HCT116 (cell line): ENCODE measurements around the gene PDE1C. TPM values are rescaled to one million over a fixed set of nuclear protein-coding genes. Genes with fewer than 3 reads are reported as not detected.

Experiments
- ATAC-seq: fragments of 200-7000 bp; cut with Tn5 transposase; 2 replicates; pipeline ENCODE4 v1.9.1; 2020; ENCODE audit warnings: mild to moderate bottlenecking, moderate library complexity
- BruUV-seq: library from RNA; stranded (reverse); fragments of 400-500 nt; replicated peaks from 2 replicates; lab custom pipeline; 2021; lab: Mats Ljungman, UMichigan
- CTCF ChIA-PET: fragments of 300-600 bp; sonication (Branson Sonifier 250); formaldehyde crosslinking; loops from one replicate; lab custom pipeline; 2021; ENCODE audit warnings: antibody characterized with exemption; lab: Charles Lee
- POLR2A ChIA-PET: fragments of 300-600, 350-600 bp; sonication (Branson Sonifier 250); formaldehyde crosslinking; loops from one replicate; lab custom pipeline; 2021; ENCODE audit warnings: antibody characterized with exemption; lab: Charles Lee
- RAD21 ChIA-PET, 2 experiments: fragments of 300-600 bp; sonication (Branson Sonifier 250); formaldehyde crosslinking; loops; one replicate each; lab custom pipeline; 2023; ENCODE audit warnings: low total read pairs in 2 of 2; ENCODE audit not compliant: uncharacterized antibody in 2 of 2, unreplicated experiment in 2 of 2, low non-redundant PET in 1 of 2; lab: Charles Lee
- DNase-seq: peaks from one replicate; pipeline ENCODE4 v3.0.0-alpha.2; 2010; ENCODE audit warnings: low read depth, low spot score
- H2AFZ ChIP-seq: fragments of 200-600 bp; shearing (Covaris generic), sonication (generic); 2 replicates; pipeline ENCODE4 v1.6.1; 2017; ENCODE audit warnings: low read depth, mixed run types, mixed read lengths, antibody characterized with exemption, low read length; ENCODE audit not compliant: poor library complexity, severe bottlenecking
- H3K27ac ChIP-seq: 2 replicates; pipeline ENCODE4 v1.5.1; 2012; ENCODE audit warnings: low read depth, low read length
- H3K27me3 ChIP-seq: fragments of 200-600 bp; sonication (generic); 2 replicates; pipeline ENCODE4 v1.6.1; 2016; ENCODE audit warnings: mixed run types, low read length, mixed read lengths; ENCODE audit not compliant: insufficient read depth
- H3K36me3 ChIP-seq, 2 experiments: fragments of 200-500 bp in 1 of 2; fragments of 200-600 bp in 1 of 2; sonication (Bioruptor generic) in 1 of 2; sonication (generic) in 1 of 2; 2 replicates each; pipeline versions ENCODE4 v1.5.1 to v1.6.1; 2014 to 2016; ENCODE audit warnings: low read length in 2 of 2, inconsistent platforms in 1 of 2, mixed read lengths in 1 of 2, mixed run types in 1 of 2; ENCODE audit not compliant: insufficient read depth in 2 of 2, control insufficient read depth in 1 of 2
- H3K4me1 ChIP-seq, 2 experiments: fragments of 200-600 bp in 1 of 2; sonication (generic) in 1 of 2; 2 replicates each; pipeline versions ENCODE4 v1.5.1 to v1.6.1; 2012 to 2017; ENCODE audit warnings: low read length in 2 of 2, inconsistent platforms in 1 of 2, mild to moderate bottlenecking in 1 of 2, mixed read lengths in 1 of 2, mixed run types in 1 of 2, moderate library complexity in 1 of 2; ENCODE audit not compliant: insufficient read depth in 2 of 2, control insufficient read depth in 1 of 2
- H3K4me2 ChIP-seq: fragments of 200-600 bp; sonication (generic); 2 replicates; pipeline ENCODE4 v1.6.1; 2017; ENCODE audit warnings: mixed run types, low read length, mixed read lengths
- H3K4me3 ChIP-seq, 2 experiments: fragments of 200-600 bp in 1 of 2; sonication (generic) in 1 of 2; replicated peaks in 1 of 2; 2 replicates each; pipeline ENCODE4 v1.5.1; 2011 to 2016; ENCODE audit warnings: low read length in 2 of 2, control low read depth in 1 of 2, low read depth in 1 of 2, mild to moderate bottlenecking in 1 of 2, mixed read lengths in 1 of 2, mixed run types in 1 of 2
- H3K79me2 ChIP-seq: fragments of 200-600 bp; sonication (generic); 2 replicates; pipeline ENCODE4 v1.6.1; 2017; ENCODE audit warnings: mild to moderate bottlenecking, mixed run types, low read length, moderate library complexity, mixed read lengths; ENCODE audit not compliant: insufficient read depth
- H3K9ac ChIP-seq: fragments of 200-600 bp; sonication (generic); 2 replicates; pipeline ENCODE4 v1.6.1; 2016; ENCODE audit warnings: low read length, mixed read lengths
- H3K9me2 ChIP-seq: fragments of 200-600 bp; sonication (generic), shearing (Covaris generic); 2 replicates; pipeline ENCODE4 v1.6.1; 2017; ENCODE audit warnings: mixed run types, mild to moderate bottlenecking, moderate library complexity; ENCODE audit not compliant: insufficient read depth
- H3K9me3 ChIP-seq, 2 experiments: fragments of 200-500 bp in 1 of 2; fragments of 200-600 bp in 1 of 2; sonication (Bioruptor generic) in 1 of 2; sonication (generic) in 1 of 2; 2 replicates each; pipeline ENCODE4 v1.6.1; 2014 to 2017; ENCODE audit warnings: low read length in 2 of 2, mixed read lengths in 2 of 2, inconsistent platforms in 1 of 2, low read depth in 1 of 2, mild to moderate bottlenecking in 1 of 2, mixed run types in 1 of 2, moderate library complexity in 1 of 2; ENCODE audit not compliant: control insufficient read depth in 1 of 2, insufficient read depth in 1 of 2
- H4K20me1 ChIP-seq: fragments of 200-600 bp; sonication (generic), shearing (Covaris generic); 2 replicates; pipeline ENCODE4 v1.6.1; 2017; ENCODE audit warnings: mixed run types, mild to moderate bottlenecking, moderate library complexity; ENCODE audit not compliant: insufficient read depth
- CBX3 ChIP-seq: IDR thresholded peaks from 2 replicates; pipeline ENCODE4 v1.6.1; 2012; ENCODE audit warnings: low read depth
- CEBPB ChIP-seq: IDR thresholded peaks from 2 replicates; pipeline ENCODE4 v1.6.1; 2012; ENCODE audit warnings: low read depth
- CTCF ChIP-seq, 3 experiments: fragments of 200-600 bp in 1 of 3; sonication (generic) in 1 of 3; IDR thresholded peaks in 2 of 3; conservative IDR thresholded peaks in 1 of 3; 2 replicates each; pipeline ENCODE4 v1.5.1; 2012 to 2017; ENCODE audit warnings: low read depth in 2 of 3, low read length in 2 of 3, antibody characterized with exemption in 1 of 3, borderline replicate concordance in 1 of 3, control low read depth in 1 of 3, mild to moderate bottlenecking in 1 of 3, mixed read lengths in 1 of 3, mixed run types in 1 of 3, moderate library complexity in 1 of 3; ENCODE audit not compliant: insufficient read depth in 1 of 3
- EGR1 ChIP-seq: IDR thresholded peaks from 2 replicates; pipeline ENCODE4 v1.6.1; 2012; ENCODE audit warnings: low read depth
- EZH2 ChIP-seq: fragments of 200-600 bp; sonication (generic); IDR thresholded peaks from 2 replicates; pipeline ENCODE4 v1.6.1; 2017; ENCODE audit warnings: antibody characterized with exemption, mixed run types
- EZH2phosphoT487 ChIP-seq: fragments of 200-600 bp; IDR thresholded peaks from 2 replicates; pipeline ENCODE4 v1.6.1; 2018; ENCODE audit warnings: antibody characterized with exemption, borderline replicate concordance
- FOSL1 ChIP-seq: IDR thresholded peaks from 2 replicates; pipeline ENCODE4 v1.6.1; 2012; ENCODE audit warnings: low read depth
- JUND ChIP-seq: IDR thresholded peaks from 2 replicates; pipeline ENCODE4 v1.6.1; 2012
- POLR2A ChIP-seq: IDR thresholded peaks from 2 replicates; pipeline ENCODE4 v1.7.0; 2011; ENCODE audit warnings: borderline replicate concordance; ENCODE audit not compliant: insufficient read depth, insufficient read length; ENCODE audit errors: extremely low read depth
- RAD21 ChIP-seq: IDR thresholded peaks from 2 replicates; pipeline ENCODE4 v1.6.1; 2012; ENCODE audit warnings: low read depth, mild to moderate bottlenecking
- REST ChIP-seq: IDR thresholded peaks from 2 replicates; pipeline ENCODE4 v1.6.1; 2012; ENCODE audit warnings: low read depth
- TCF7L2 ChIP-seq: IDR thresholded peaks from 2 replicates; pipeline ENCODE4 v1.7.0; 2011; ENCODE audit warnings: borderline replicate concordance, inconsistent platforms; ENCODE audit not compliant: insufficient read depth, insufficient read length; ENCODE audit errors: extremely low read depth
- YY1 ChIP-seq: IDR thresholded peaks from 2 replicates; pipeline ENCODE4 v1.6.1; 2011; ENCODE audit warnings: low read length, low read depth, moderate library complexity, mild to moderate bottlenecking; ENCODE audit not compliant: insufficient replicate concordance; ENCODE audit errors: extremely low read depth
- ZBTB33 ChIP-seq: IDR thresholded peaks from 2 replicates; pipeline ENCODE4 v1.6.1; 2011; ENCODE audit warnings: mild to moderate bottlenecking, low read length, moderate library complexity; ENCODE audit not compliant: insufficient replicate concordance; ENCODE audit errors: extremely low read depth
- intact Hi-C: fragments of 100-400 bp; cut with micrococcal nuclease; formaldehyde crosslinking; loops from 2 replicates; pipeline ENCODE4 v1.10.0; 2022
- total RNA-seq: library from RNA; stranded (reverse); gene quantifications from one replicate; pipeline ENCODE4 v1.2.1, GENCODE V29; 2021; ENCODE audit not compliant: unreplicated experiment

The PDE1C gene
- total RNA-seq, 1 experiment from 2014 or later: 0.17 TPM

- Histone ChIP-seq H3K27me3 (peaks cover 9% of the 10 kb centered on the region), H3K4me2 (no peak overlapping the region), H3K4me3 (no peak overlapping the region), H2AFZ (no peak overlapping the region), H3K9me2 (no peaks in the 10 kb centered on the region), H4K20me1 (no peaks in the 10 kb centered on the region), H3K4me1 (no peaks in the 10 kb centered on the region), H3K36me3 (no peaks in the 10 kb centered on the region), H3K9me3 (no peaks in the 10 kb centered on the region), H3K79me2 (no peaks in the 10 kb centered on the region), H3K9ac (no peak overlapping the region), H3K27ac (no peak overlapping the region)
- ChIA-PET POLR2A (no interaction called here), RAD21 (no interaction called here), CTCF (no interaction called here)
- BruUV-seq: no TSS peak
- TF ChIP-seq POLR2A (no peak), EZH2 (no peak), CBX3 (no peak), TCF7L2 (no peak), YY1 (no peak), JUND (no peak), CEBPB (no peak), RAD21 (peak; percentile 85), EGR1 (no peak), REST (no peak), ZBTB33 (no peak), CTCF (IDR thresholded peaks at IDR 0.05 in 2 of 3, conservative IDR thresholded peaks at IDR 0.05 in 1 of 3; ENCODE audit: borderline replicate concordance in 1 of 3, insufficient read depth in 1 of 3, low read depth in 2 of 3, low read length in 2 of 3) (peak; percentile 63 to 81 (median 81)), FOSL1 (no peak), EZH2phosphoT487 (no peak)
- ATAC-seq (peak; percentile 89), DNase-seq (peak; percentile 35)
- intact Hi-C loops: loop anchor here (1.0 to 10.0 kb wide), 6 partner anchors 88 to 754 kb away; no protein-coding TSS in a partner anchor
Observed at GRCh38 chr7:31735991-31736982, 333.9 kb downstream of the PDE1C start.
